HepG2 (cell line): ENCODE results near the gene MYO1E. TPM values are rescaled to one million over a fixed set of nuclear protein-coding genes. Genes with fewer than 3 reads are reported as not detected.
A peak's percentile ranks its signal among the peaks of the same experiment; 100 is the strongest.

Experiments
- ATAC-seq: fragments of 200-7000 bp; cut with Tn5 transposase; 3 replicates; pipeline ENCODE4 v1.9.1; 2020; ENCODE audit warnings: mild to moderate bottlenecking, moderate library complexity
- BruUV-seq: library from RNA; stranded (reverse); fragments of 400-500 nt; replicated peaks from 2 replicates; lab custom pipeline; 2021; lab: Mats Ljungman, UMichigan
- CTCF ChIA-PET: fragments of 300-600 bp; formaldehyde crosslinking; extraction: SDS; loops from one replicate; lab custom pipeline; 2021; ENCODE audit warnings: low total read pairs, inconsistent platforms, low intra/inter-chr PET ratio; lab: Yijun Ruan, JAX
- POLR2A ChIA-PET: fragments of 350-600 bp; sonication (Branson Sonifier 250); formaldehyde crosslinking; loops from one replicate; lab custom pipeline; 2020; ENCODE audit warnings: antibody characterized with exemption, inconsistent platforms; lab: Yijun Ruan, JAX
- DNase-seq: peaks from one replicate; pipeline ENCODE4 v3.0.0-alpha.2; 2015; ENCODE audit warnings: low spot score
- FAIRE-seq: peaks from 3 replicates; lab custom pipeline; 2011; peaks lifted over from hg19 to GRCh38; lab: Jason Lieb, UNC
- H2AFZ ChIP-seq: one replicate; pipeline ENCODE4 v1.6.1; 2011; ENCODE audit warnings: low read length, inconsistent platforms
- H3K27ac ChIP-seq: fragments of 300-600 bp; 3 replicates; pipeline ENCODE4 v1.8.0; 2011; ENCODE audit warnings: mixed run types, mild to moderate bottlenecking, mixed read lengths, low read length, inconsistent platforms; ENCODE audit not compliant: insufficient read depth; ENCODE audit errors: extremely low read length
- H3K27me3 ChIP-seq, 2 experiments: fragments of 200-600 bp in 1 of 2; 2 replicates in 1 of 2; 3 replicates in 1 of 2; pipeline versions ENCODE4 v1.6.0 to v1.8.0; 2011; ENCODE audit warnings: low read length in 2 of 2, mild to moderate bottlenecking in 2 of 2, moderate library complexity in 2 of 2, inconsistent platforms in 1 of 2; ENCODE audit not compliant: insufficient read depth in 2 of 2, control insufficient read depth in 1 of 2
- H3K36me3 ChIP-seq, 2 experiments: fragments of 200-600 bp in 1 of 2; replicated peaks in 1 of 2; 2 replicates in 1 of 2; 3 replicates in 1 of 2; pipeline versions ENCODE4 v1.5.1 to v1.8.0; 2011; ENCODE audit warnings: low read length in 2 of 2, inconsistent platforms in 1 of 2; ENCODE audit not compliant: insufficient read depth in 2 of 2, control insufficient read depth in 1 of 2
- H3K4me1 ChIP-seq: 2 replicates; pipeline ENCODE4 v1.5.1; 2012; ENCODE audit warnings: low read length, inconsistent platforms; ENCODE audit not compliant: insufficient read depth
- H3K4me2 ChIP-seq: 2 replicates; pipeline ENCODE4 v1.6.0; 2011; ENCODE audit warnings: low read depth, low read length, inconsistent platforms
- H3K4me3 ChIP-seq, 3 experiments: fragments of 200-600 bp in 1 of 3; sonication (generic), shearing (Covaris generic) in 1 of 3; replicated peaks in 1 of 3; 2 replicates each; pipeline ENCODE4 v1.5.1; 2011 to 2016; ENCODE audit warnings: low read length in 3 of 3, inconsistent platforms in 2 of 3, low read depth in 2 of 3, mild to moderate bottlenecking in 2 of 3, control low read depth in 1 of 3, mixed read lengths in 1 of 3; ENCODE audit not compliant: insufficient read depth in 1 of 3
- H3K79me2 ChIP-seq: one replicate; pipeline ENCODE4 v1.6.1; 2011; ENCODE audit warnings: low read length, inconsistent platforms; ENCODE audit not compliant: insufficient read depth
- H3K9ac ChIP-seq: 2 replicates; pipeline ENCODE4 v1.6.0; 2011; ENCODE audit warnings: mild to moderate bottlenecking, low read depth, low read length, inconsistent platforms; ENCODE audit not compliant: insufficient read depth
- H3K9me3 ChIP-seq: 2 replicates; pipeline ENCODE4 v1.5.1; 2012; ENCODE audit warnings: mild to moderate bottlenecking, low read length
- H4K20me1 ChIP-seq: 2 replicates; pipeline ENCODE4 v1.6.0; 2011; ENCODE audit warnings: inconsistent platforms, mild to moderate bottlenecking, low read length, moderate library complexity; ENCODE audit not compliant: insufficient read depth
- BHLHE40 ChIP-seq: IDR thresholded peaks from 2 replicates; pipeline ENCODE4 v1.6.1; 2011; ENCODE audit warnings: low read length, improper control_type of control experiment
- FOSL2 ChIP-seq: sonication (generic); formaldehyde crosslinking; IDR thresholded peaks from 2 replicates; pipeline ENCODE4 v1.4.0; 2020; ENCODE audit warnings: missing genetic modification reagents
- FOXP4 ChIP-seq: sonication (generic); formaldehyde crosslinking; IDR thresholded peaks from 2 replicates; pipeline ENCODE4 v1.4.0; 2020; ENCODE audit warnings: missing genetic modification reagents
- IKZF5 ChIP-seq: IDR thresholded peaks from 2 replicates; pipeline ENCODE4 v1.6.1; 2018; ENCODE audit warnings: missing genetic modification reagents, mild to moderate bottlenecking, missing compliant biosample characterization
- POLR2A ChIP-seq, 2 experiments: IDR thresholded peaks; 2 replicates each; pipeline ENCODE4 v1.6.1; 2011; ENCODE audit warnings: low read depth in 2 of 2, low read length in 2 of 2, mild to moderate bottlenecking in 1 of 2, moderate library complexity in 1 of 2; ENCODE audit not compliant: insufficient read depth in 1 of 2
- ZNF652 ChIP-seq: IDR thresholded peaks from 2 replicates; pipeline ENCODE4 v1.6.1; 2016; ENCODE audit warnings: low read depth, borderline replicate concordance
- WGBS: methylation state at CpG from one replicate; pipeline ENCODE4 v1.1.6; 2017; ENCODE audit warnings: low lambda C conversion rate; 5-methylcytosine and 5-hydroxymethylcytosine counted together
- in situ Hi-C: cut with HindIII; loops from 2 replicates; pipeline ENCODE4 v1.10.0; 2017; ENCODE audit warnings: low pct_unique_long_range_greater_than_20kb; ENCODE audit not compliant: extremely low pct_ligation_motif_present
- intact Hi-C: fragments of 100-400 bp; cut with micrococcal nuclease; formaldehyde crosslinking; loops from one replicate; pipeline ENCODE4 v1.10.0; 2022; ENCODE audit not compliant: unreplicated experiment
- polyA plus RNA-seq, 8 experiments: library from polyadenylated mRNA; depleted of rRNA in 3 of 8; stranded (reverse) in 7 of 8; unstranded in 1 of 8; fragments of >200 nt; fragmentation: Illumina TruSeq in 4 of 8; extraction: Trizol in 4 of 8; gene quantifications; 2 replicates each; pipeline versions ENCODE4 v1.2.1 to v1.2.3, GENCODE V29; 2011 to 2016; ENCODE audit warnings: low read depth in 4 of 8, missing spikeins in 1 of 8, mixed read lengths in 1 of 8; ENCODE audit not compliant: insufficient read depth in 1 of 8
- total RNA-seq, 5 experiments: library from RNA; depleted of rRNA; stranded (reverse); fragments of >200 nt; fragmentation: Illumina TruSeq; extraction: Trizol; gene quantifications; 2 replicates each; pipeline ENCODE4 v1.2.3, GENCODE V29; 2016; ENCODE audit warnings: low read depth in 1 of 5

MYO1E gene
- total and polyA plus RNA-seq, 2 of the 13 experiments (the other 11 are each of a cell fraction or from before 2014, with no cell fraction given) = 15.7 to 25.1 TPM

- WGBS = 90% methylated on average over 4 of the region's 4 CpGs
- ChIA-PET POLR2A (interaction anchor here (1.2 to 1.3 kb wide), 2 partner anchors 8 to 100 kb away, joined by 3 read pairs; partner anchors contain the start of gene MYO1E), CTCF (no interaction called here)
- ATAC-seq (no peak), DNase-seq (peak; percentile 18), FAIRE-seq (no peak)
- Histone ChIP-seq H4K20me1 (no peaks in the 10 kb centered on the region), H3K9ac (no peak overlapping the region), H3K36me3 (no peaks in the 10 kb centered on the region; a peak in 1 of 5 replicates), H3K27me3 (no peaks in the 10 kb centered on the region), H3K4me1 (peaks cover 58% of the 10 kb centered on the region), H3K79me2 (peaks cover 3% of the 10 kb centered on the region), H3K27ac (no peak overlapping the region), H3K4me2 (no peak overlapping the region), H3K9me3 (no peaks in the 10 kb centered on the region), H3K4me3 (no peak overlapping the region), H2AFZ (no peak overlapping the region)
- intact Hi-C loops (loop anchor here (10.0 kb wide), 1 partner anchor 52 kb away; no protein-coding TSS in a partner anchor), in situ Hi-C loops (no loop called here)
- TF ChIP-seq BHLHE40 = peak; percentile 12; the same call in 1 of the 2 replicates
- TF ChIP-seq FOSL2 = peak; percentile 57
- 0 out of 2 replicates have a peak, but pooled peaks have one; percentile 21 for TF ChIP-seq FOXP4 (CRISPR knock-in tag)
- no peak for TF ChIP-seq ZNF652 (CRISPR knock-in tag)
- BruUV-seq = no TSS peak
These were observed 99.4 kb downstream of the MYO1E start for GRCh38 chr15:59273234-59273633.

- intact Hi-C loops (loop anchor here (10.0 kb wide), 1 partner anchor 53 kb away; no protein-coding TSS in a partner anchor), in situ Hi-C loops (no loop called here)
- no peak overlapping the region for H3K9ac ChIP-seq
- no peaks in the 10 kb centered on the region for H4K20me1 ChIP-seq
- H3K27ac ChIP-seq = no peak overlapping the region
- ATAC-seq = no peak
- POLR2A ChIA-PET = no interaction called here
- H3K79me2 ChIP-seq = no peaks in the 10 kb centered on the region
- TF ChIP-seq IKZF5 (CRISPR knock-in tag) (no peak), POLR2A (IDR thresholded peaks at IDR 0.05; ENCODE audit: insufficient read depth in 1 of 2, low read depth in 2 of 2, low read length in 2 of 2) (no peak)
- 72% methylated on average over 7 of the region's 7 CpGs for WGBS
- peaks cover 42% of the 10 kb centered on the region for H3K4me1 ChIP-seq
- H2AFZ ChIP-seq = no peak overlapping the region
- DNase-seq = no peak
- H3K9me3 ChIP-seq = no peaks in the 10 kb centered on the region
- CTCF ChIA-PET = no interaction called here
- H3K4me2 ChIP-seq = no peak overlapping the region
- no peaks in the 10 kb centered on the region; a peak in 1 of 5 replicates for H3K36me3 ChIP-seq
- no peak overlapping the region for H3K4me3 ChIP-seq
- no peaks in the 10 kb centered on the region for H3K27me3 ChIP-seq
- no peak for FAIRE-seq
- no TSS peak for BruUV-seq
These were observed 101.0 kb downstream of the MYO1E start for GRCh38 chr15:59271595-59272201.
